ACHN (cell line): ENCODE measurements around the gene PLCB1.

ENCODE experiments used
- DNase-seq: peaks from one replicate; pipeline ENCODE4 v3.0.0-alpha.2; 2015
- in situ Hi-C: cut with HindIII; loops from 2 replicates; pipeline ENCODE4 v1.10.0; 2017; ENCODE audit warnings: low sequenced_read_pairs, low pct_ligation_motif_present, low pct_unique_long_range_greater_than_20kb

Gene PLCB1

GRCh38 chr20:8524101-8525016 is 392.3 kb downstream of the PLCB1 start:
- no peak for DNase-seq
- in situ Hi-C loops = no loop called here

- in situ Hi-C loops = no loop called here
- DNase-seq = no peak
These were observed 392.9 kb downstream of the PLCB1 start for GRCh38 chr20:8525017-8525343.

- DNase-seq = no peak
- in situ Hi-C loops = no loop called here
These were observed 394.5 kb downstream of the PLCB1 start for GRCh38 chr20:8526610-8527009.

DNA sequence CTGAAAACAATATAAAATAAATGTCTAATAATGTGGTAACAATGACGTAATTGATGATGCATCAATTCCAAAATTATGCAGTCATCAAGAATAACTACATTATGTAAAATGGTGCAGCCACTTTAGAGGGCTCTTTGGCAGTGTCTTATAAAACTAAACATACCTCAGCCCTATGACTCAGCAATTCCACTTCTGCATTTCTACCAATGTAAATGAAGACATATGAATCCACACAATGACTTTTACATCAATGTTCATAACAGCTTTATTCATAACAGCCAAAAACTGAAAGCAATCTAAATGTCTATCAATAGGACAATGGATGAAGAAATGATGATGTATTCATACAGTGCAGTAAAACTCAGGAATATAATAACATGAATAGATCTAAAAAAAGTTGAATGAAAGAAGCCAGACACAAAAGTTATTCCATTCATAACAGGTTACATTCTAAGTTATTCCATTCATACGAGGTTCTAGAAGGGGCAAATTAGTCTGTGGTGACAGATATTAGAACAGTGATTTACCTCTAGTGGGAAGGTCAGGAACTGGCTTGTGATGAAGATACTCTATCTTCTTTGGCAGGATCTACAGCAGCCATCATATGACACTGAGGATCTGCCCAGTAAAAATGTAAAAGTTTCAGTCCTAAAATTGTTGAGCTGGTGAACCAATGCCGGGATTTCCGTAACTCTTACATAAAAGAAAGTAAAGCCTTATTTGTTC is 396.1 kb downstream of the PLCB1 start:
- DNase-seq = no peak
- in situ Hi-C loops = no loop called here

DNA sequence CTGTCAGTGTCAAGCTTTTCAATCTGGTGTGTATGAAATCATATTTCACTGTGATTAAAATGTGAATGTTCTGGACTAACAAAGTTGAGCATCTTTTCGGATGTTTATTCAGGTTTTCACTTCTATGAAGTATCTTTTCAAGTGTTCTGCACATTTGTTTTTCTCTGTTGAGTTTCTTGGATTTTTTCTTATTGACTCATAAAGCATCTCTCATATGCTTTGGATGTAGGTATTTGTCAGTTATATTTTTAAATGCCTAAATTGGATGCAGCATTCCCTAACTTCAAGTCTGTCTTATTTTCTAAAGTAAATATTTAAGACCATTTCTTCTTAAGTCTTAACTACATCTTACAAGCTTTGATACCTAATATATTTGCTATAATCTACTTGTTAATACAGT is 398.0 kb downstream of the PLCB1 start:
- DNase-seq = no peak
- in situ Hi-C loops = no loop called here

DNA sequence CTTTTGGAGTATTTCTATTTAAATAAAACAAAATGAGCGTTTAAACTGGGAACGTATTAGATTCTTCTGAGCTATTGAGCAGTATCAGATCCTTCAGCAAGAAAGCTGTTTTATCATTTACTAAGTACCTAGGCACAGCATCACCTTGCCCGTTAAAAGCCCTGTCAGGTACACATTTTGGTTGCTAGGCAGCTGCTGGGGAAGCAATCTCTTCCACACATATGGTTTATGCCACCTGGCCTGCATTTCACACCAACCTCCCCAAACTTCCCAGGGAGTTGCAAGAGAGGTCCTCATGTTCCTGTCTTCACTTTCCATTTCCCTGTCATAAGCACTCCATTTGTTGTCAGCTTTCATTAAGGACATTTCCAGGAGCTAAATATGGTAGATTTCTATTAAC is 400.1 kb downstream of the PLCB1 start:
- in situ Hi-C loops = no loop called here
- DNase-seq = no peak

GRCh38 chr20:8534368-8535160 is 402.5 kb downstream of the PLCB1 start:
- no peak for DNase-seq
- in situ Hi-C loops = no loop called here

GRCh38 chr20:8535403-8536261 is 403.6 kb downstream of the PLCB1 start:
- in situ Hi-C loops = no loop called here
- peak; percentile 17 for DNase-seq

GRCh38 chr20:8536262-8536618 is 404.2 kb downstream of the PLCB1 start:
- in situ Hi-C loops = no loop called here
- no peak for DNase-seq

- no peak for DNase-seq
- in situ Hi-C loops = no loop called here
These were observed 408.4 kb downstream of the PLCB1 start for GRCh38 chr20:8540466-8540865.

GRCh38 chr20:8542110-8542486 is 410.0 kb downstream of the PLCB1 start:
- in situ Hi-C loops = no loop called here
- no peak for DNase-seq

DNA sequence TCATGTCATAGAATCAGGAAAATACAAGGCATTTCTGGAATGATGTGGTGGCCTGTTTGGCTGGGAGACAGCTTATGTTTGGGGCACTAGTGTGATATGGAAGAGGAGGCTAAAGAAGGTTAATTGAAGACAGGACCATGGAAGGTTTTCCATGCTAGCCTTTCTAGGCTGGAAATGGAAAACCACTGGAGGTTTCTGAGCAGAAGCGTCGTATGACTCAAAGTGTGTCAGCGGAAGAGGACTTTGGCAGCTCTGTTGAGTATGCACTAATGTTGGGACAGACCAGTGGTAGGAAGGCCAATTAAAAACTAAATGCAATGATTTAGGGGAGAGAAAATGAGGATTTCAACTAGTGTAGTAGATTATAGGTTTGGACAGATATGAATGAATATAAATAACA is 413.1 kb downstream of the PLCB1 start:
- no peak for DNase-seq

GRCh38 chr20:8547035-8547650 is 415.1 kb downstream of the PLCB1 start:
- no peak for DNase-seq
- in situ Hi-C loops = no loop called here

More for the DNA sequence above, 413.1 kb downstream of the PLCB1 start:
- in situ Hi-C loops = no loop called here

- no peak for DNase-seq
- in situ Hi-C loops = no loop called here
These were observed 416.0 kb downstream of the PLCB1 start for GRCh38 chr20:8547968-8548588.

DNA sequence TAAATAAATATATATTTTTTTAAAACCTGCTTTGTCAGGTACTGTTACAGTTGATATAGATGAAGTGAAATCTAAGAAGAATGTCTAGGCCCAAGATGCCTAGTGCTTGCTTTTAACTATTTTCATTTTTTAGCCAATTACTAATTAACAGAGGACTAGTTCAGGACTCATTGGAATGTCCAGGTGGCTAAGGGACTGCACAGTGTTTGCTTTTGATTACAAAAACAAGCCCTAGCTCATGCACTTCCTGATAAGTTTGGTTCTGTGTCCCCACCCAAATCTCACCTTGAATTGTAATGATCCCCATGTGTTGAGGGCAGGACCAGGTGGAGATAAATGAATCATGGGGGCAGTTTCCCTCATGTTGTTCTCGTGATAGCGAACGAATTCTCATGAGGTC is 417.1 kb downstream of the PLCB1 start:
- in situ Hi-C loops = no loop called here
- no peak for DNase-seq

DNA sequence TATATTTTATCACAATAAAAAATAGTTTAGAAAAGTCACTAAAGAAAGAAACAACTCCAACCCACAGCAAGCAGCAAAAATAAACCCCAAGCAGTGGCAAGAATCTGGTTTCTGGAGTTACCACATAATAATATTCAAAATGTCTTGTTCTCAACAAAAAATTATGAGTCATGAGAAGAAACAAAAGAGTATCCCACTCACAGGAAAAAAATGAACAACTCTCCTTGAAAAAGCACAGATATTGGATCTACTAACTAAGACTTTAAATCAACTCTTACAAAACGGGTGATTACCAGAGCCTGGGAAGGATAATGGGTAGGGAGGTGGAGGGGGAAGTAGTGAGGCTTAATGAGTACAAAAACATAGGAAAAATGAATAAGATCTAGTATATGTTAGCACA is 425.6 kb downstream of the PLCB1 start:
- no peak for DNase-seq
- in situ Hi-C loops = no loop called here

GRCh38 chr20:8562356-8562755 is 430.3 kb downstream of the PLCB1 start:
- in situ Hi-C loops = no loop called here

GRCh38 chr20:8568075-8568474 is 436.0 kb downstream of the PLCB1 start:
- no peak for DNase-seq
- in situ Hi-C loops = no loop called here

More at GRCh38 chr20:8562356-8562755, 430.3 kb downstream of the PLCB1 start:
- DNase-seq = no peak
